Amygdala (tissue), 56 donors: ENCODE measurements around the gene DNMT1.
A peak's percentile ranks its signal among the peaks of the same experiment; 100 is the strongest.

Experiments used
- DNase-seq, 56 donors: peaks; one replicate each; lab custom pipeline; 2025; lab: John Stamatoyannopoulos, UW

Gene DNMT1

GRCh38 chr19:10115392-10116084 is 79.2 kb downstream of the DNMT1 start:
- no peak for DNase-seq

- peak in 1 of 56 donors; percentile 21 for DNase-seq
These were observed 79.9 kb downstream of the DNMT1 start for GRCh38 chr19:10114651-10115391.

GRCh38 chr19:10113964-10114650 is 80.6 kb downstream of the DNMT1 start:
- DNase-seq: no peak

- DNase-seq: no peak
These were observed 81.2 kb downstream of the DNMT1 start for GRCh38 chr19:10113592-10113963.

- peak in 12 of 56 donors; percentile 3 to 41 (median 19) for DNase-seq
These were observed 81.7 kb downstream of the DNMT1 start for GRCh38 chr19:10112895-10113591.

GRCh38 chr19:10112037-10112761 is 82.6 kb downstream of the DNMT1 start:
- DNase-seq: peak in 1 of 56 donors; percentile 17

- DNase-seq: peak in 1 of 56 donors; percentile 38
These were observed 83.3 kb downstream of the DNMT1 start, which contains the start of gene P2RY11 for GRCh38 chr19:10111405-10111811. Gene P2RY11 (plus strand): TSS chr19:10111693. CDS start chr19:10111722, 29 bp downstream.

- no peak for DNase-seq
These were observed 83.8 kb downstream of the DNMT1 start for GRCh38 chr19:10110972-10111317.

GRCh38 chr19:10110076-10110971 is 84.4 kb downstream of the DNMT1 start:
- DNase-seq: no peak

- no peak for DNase-seq
These were observed 85.2 kb downstream of the DNMT1 start for GRCh38 chr19:10109528-10109927.

GRCh38 chr19:10107817-10108367 is 86.9 kb downstream of the DNMT1 start:
- no peak for DNase-seq

GRCh38 chr19:10107254-10107653 is 87.5 kb downstream of the DNMT1 start:
- no peak for DNase-seq

GRCh38 chr19:10106100-10106936 is 88.4 kb downstream of the DNMT1 start, which contains the start of gene PPAN:
Gene PPAN (plus strand): TSS chr19:10106362. CDS start chr19:10106395, 33 bp downstream.
- peak; percentile 69 to 99 (median 94) for DNase-seq

GRCh38 chr19:10105509-10106099 is 89.1 kb downstream of the DNMT1 start:
- no peak for DNase-seq

- DNase-seq: no peak
These were observed 89.9 kb downstream of the DNMT1 start for GRCh38 chr19:10104665-10105508.

GRCh38 chr19:10104130-10104513 is 90.6 kb downstream of the DNMT1 start:
- no peak for DNase-seq
